ENCODE measurements around the gene RABGGTA. TPM values are rescaled to one million over a fixed set of nuclear protein-coding genes. Genes with fewer than 3 reads are reported as not detected.

The RABGGTA gene
- total RNA-seq, 1 donor from 2014 or later: 54.0 TPM

GRCh38 chr14:24296341-24297157 lies 25.2 kb upstream of the RABGGTA start:
- no peaks in the 10 kb centered on the region for H3K36me3 ChIP-seq (ENCODE audit: control insufficient read depth, insufficient read depth, low read length)
- H3K4me3 ChIP-seq (ENCODE audit: low read depth, low read length): no peak overlapping the region
- H3K27me3 ChIP-seq (ENCODE audit: control insufficient read depth, insufficient read depth, low read length): no peaks in the 10 kb centered on the region
- TF ChIP-seq, protein P1, sequence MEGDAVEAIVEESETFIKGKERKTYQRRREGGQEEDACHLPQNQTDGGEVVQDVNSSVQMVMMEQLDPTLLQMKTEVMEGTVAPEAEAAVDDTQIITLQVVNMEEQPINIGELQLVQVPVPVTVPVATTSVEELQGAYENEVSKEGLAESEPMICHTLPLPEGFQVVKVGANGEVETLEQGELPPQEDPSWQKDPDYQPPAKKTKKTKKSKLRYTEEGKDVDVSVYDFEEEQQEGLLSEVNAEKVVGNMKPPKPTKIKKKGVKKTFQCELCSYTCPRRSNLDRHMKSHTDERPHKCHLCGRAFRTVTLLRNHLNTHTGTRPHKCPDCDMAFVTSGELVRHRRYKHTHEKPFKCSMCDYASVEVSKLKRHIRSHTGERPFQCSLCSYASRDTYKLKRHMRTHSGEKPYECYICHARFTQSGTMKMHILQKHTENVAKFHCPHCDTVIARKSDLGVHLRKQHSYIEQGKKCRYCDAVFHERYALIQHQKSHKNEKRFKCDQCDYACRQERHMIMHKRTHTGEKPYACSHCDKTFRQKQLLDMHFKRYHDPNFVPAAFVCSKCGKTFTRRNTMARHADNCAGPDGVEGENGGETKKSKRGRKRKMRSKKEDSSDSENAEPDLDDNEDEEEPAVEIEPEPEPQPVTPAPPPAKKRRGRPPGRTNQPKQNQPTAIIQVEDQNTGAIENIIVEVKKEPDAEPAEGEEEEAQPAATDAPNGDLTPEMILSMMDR (IDR thresholded peaks at IDR 0.05; ENCODE audit: insufficient read depth, low read length, poor library complexity, severe bottlenecking): peak; percentile 80
- DNase-seq (ENCODE audit: low read depth): peak; percentile 85

DNA sequence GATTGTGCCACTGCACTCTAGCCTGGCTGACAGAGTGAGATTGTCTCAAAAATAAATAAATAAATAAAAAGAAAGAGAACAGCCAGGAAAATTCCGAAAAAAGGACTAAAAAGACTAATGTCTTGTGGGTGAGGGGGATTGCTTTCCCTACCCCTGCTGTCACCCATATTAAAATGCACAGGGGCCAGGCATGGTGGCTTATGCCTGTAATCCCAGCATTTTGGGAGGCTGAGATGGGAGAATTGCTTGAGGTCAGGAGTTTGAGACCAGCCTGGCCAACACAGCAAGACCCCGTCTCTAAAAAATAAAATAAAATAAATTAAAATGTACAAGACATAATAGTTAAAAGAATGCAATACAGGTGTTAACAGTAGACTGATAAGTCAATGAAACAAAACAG lies 22.1 kb upstream of the RABGGTA start:
- DNase-seq (ENCODE audit: low read depth): no peak
- TF ChIP-seq, protein P1 (IDR thresholded peaks at IDR 0.05; ENCODE audit: insufficient read depth, low read length, poor library complexity, severe bottlenecking): no peak
- Histone ChIP-seq H3K36me3 (ENCODE audit: control insufficient read depth, insufficient read depth, low read length) (peaks cover 1% of the 10 kb centered on the region), H3K27me3 (ENCODE audit: control insufficient read depth, insufficient read depth, low read length) (no peaks in the 10 kb centered on the region), H3K4me3 (ENCODE audit: low read depth, low read length) (no peak overlapping the region)

DNA sequence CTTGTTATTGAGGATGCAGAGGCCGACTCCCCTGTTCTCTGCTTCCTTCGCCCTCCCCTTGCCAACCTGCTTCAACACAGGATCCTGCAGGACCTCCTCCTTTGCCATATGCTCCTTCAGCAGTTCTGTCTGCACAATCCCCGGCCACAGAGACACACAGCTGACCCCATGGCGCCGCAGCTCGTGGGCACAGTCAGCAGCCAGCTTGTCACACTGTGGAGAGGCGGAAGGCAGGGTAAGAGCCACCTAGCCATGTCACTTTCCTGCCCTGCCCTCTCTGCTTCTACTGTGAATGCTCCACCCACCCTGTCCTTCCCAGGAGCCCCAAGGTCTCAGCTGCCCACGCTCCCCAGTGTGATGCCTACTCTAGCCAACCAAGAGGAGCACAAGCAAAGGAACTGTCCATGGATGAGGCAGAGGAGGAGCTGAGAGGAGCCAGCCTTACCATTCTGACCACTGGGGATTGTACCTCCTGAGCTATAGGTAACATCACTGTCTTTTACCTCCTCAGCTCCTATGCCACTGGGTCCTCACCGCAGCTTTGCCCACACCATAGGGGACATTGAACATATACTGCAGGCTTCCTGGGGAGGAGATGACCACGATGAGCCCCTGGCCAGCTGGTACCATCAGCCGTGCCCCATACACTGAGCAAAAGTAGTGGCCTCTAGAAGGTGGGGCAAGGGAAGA lies 20.9 kb upstream of the RABGGTA start:
- Histone ChIP-seq H3K36me3 (ENCODE audit: control insufficient read depth, insufficient read depth, low read length) (peaks cover 1% of the 10 kb centered on the region), H3K27me3 (ENCODE audit: control insufficient read depth, insufficient read depth, low read length) (no peaks in the 10 kb centered on the region), H3K4me3 (ENCODE audit: low read depth, low read length) (no peak overlapping the region)
- DNase-seq (ENCODE audit: low read depth): no peak
- TF ChIP-seq, protein P1 (IDR thresholded peaks at IDR 0.05; ENCODE audit: insufficient read depth, low read length, poor library complexity, severe bottlenecking): no peak

- Histone ChIP-seq H3K36me3 (ENCODE audit: control insufficient read depth, insufficient read depth, low read length) (peaks cover 1% of the 10 kb centered on the region), H3K27me3 (ENCODE audit: control insufficient read depth, insufficient read depth, low read length) (no peaks in the 10 kb centered on the region), H3K4me3 (ENCODE audit: low read depth, low read length) (no peak overlapping the region)
- TF ChIP-seq, protein P1 (IDR thresholded peaks at IDR 0.05; ENCODE audit: insufficient read depth, low read length, poor library complexity, severe bottlenecking): no peak
- no peak for DNase-seq (ENCODE audit: low read depth)
Observed at GRCh38 chr14:24291446-24292117, 20.2 kb upstream of the RABGGTA start.

DNA sequence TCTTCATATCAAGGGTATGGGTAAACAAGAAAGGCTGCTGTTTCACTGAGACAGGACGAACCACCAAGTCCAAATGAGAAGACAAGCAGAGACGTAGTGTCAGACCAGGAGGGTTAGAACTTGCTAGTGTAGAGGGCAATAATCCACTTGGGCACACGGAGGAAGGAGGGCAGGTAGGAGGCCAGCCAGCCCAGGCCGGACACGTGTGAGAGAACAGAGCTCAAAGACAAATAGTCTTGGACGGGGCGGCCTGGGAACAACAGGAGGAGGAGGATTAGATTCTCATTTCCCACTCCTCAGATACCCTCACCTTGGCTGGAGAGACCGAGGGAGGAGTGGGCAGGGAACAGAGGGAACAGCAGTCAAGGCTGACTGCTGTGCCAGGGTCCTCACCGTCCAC lies 19.3 kb upstream of the RABGGTA start:
- no peaks in the 10 kb centered on the region for H3K27me3 ChIP-seq (ENCODE audit: control insufficient read depth, insufficient read depth, low read length)
- DNase-seq (ENCODE audit: low read depth): no peak
- H3K4me3 ChIP-seq (ENCODE audit: low read depth, low read length): no peak overlapping the region
- TF ChIP-seq, protein P1 (IDR thresholded peaks at IDR 0.05; ENCODE audit: insufficient read depth, low read length, poor library complexity, severe bottlenecking): no peak
- peaks cover 1% of the 10 kb centered on the region for H3K36me3 ChIP-seq (ENCODE audit: control insufficient read depth, insufficient read depth, low read length)

Measured in kidney epithelial cell (primary cell).